ENCODE results near the gene ADCY7.

Gene ADCY7

GRCh38 chr16:50326264-50326663, 59.9 kb downstream of the ADCY7 start:
- ATAC-seq = no peak
- no peak for TF ChIP-seq ESRRG (CRISPR knock-in tag; IDR thresholded peaks at IDR 0.05)
- no peak for TF ChIP-seq TCF4 (CRISPR knock-in tag; IDR thresholded peaks at IDR 0.05; ENCODE audit: borderline replicate concordance)
- TF ChIP-seq ZNF70 (CRISPR knock-in tag; IDR thresholded peaks at IDR 0.05) = no peak
- TF ChIP-seq TSHZ2 (CRISPR knock-in tag; IDR thresholded peaks at IDR 0.05) = no peak
- no peak for TF ChIP-seq PPARA (CRISPR knock-in tag; IDR thresholded peaks at IDR 0.05; ENCODE audit: borderline replicate concordance)

GRCh38 chr16:50326835-50327465, 60.6 kb downstream of the ADCY7 start:
- peak; percentile 59 for ATAC-seq
- TF ChIP-seq SNAI2 (CRISPR knock-in tag; IDR thresholded peaks at IDR 0.05) (no peak), ARNTL (CRISPR knock-in tag; IDR thresholded peaks at IDR 0.05; ENCODE audit: borderline replicate concordance, low read depth) (no peak), GLIS3 (CRISPR knock-in tag; IDR thresholded peaks at IDR 0.05) (no peak), CREB5 (CRISPR knock-in tag; IDR thresholded peaks at IDR 0.05; ENCODE audit: low read depth) (no peak), ZNF70 (CRISPR knock-in tag; IDR thresholded peaks at IDR 0.05) (no peak), ZNF8 (CRISPR knock-in tag; IDR thresholded peaks at IDR 0.05) (no peak)

- TF ChIP-seq ISL1 (CRISPR knock-in tag; IDR thresholded peaks at IDR 0.05) = no peak
- no peak for TF ChIP-seq SNAI2 (CRISPR knock-in tag; IDR thresholded peaks at IDR 0.05)
- no peak for TF ChIP-seq POU6F1 (CRISPR knock-in tag; IDR thresholded peaks at IDR 0.05; ENCODE audit: borderline replicate concordance, low read depth)
- no peak for TF ChIP-seq ZFP30 (CRISPR knock-in tag; IDR thresholded peaks at IDR 0.05)
- no peak for TF ChIP-seq OSR1 (CRISPR knock-in tag; IDR thresholded peaks at IDR 0.05)
- no peak for TF ChIP-seq CSRNP3 (CRISPR knock-in tag; IDR thresholded peaks at IDR 0.05)
- ATAC-seq = no peak
Measured at GRCh38 chr16:50329446-50330189, 63.3 kb downstream of the ADCY7 start.

GRCh38 chr16:50331570-50331969, 65.2 kb downstream of the ADCY7 start:
- ATAC-seq = no peak
- TF ChIP-seq ZC3H10 (CRISPR knock-in tag; IDR thresholded peaks at IDR 0.05) (no peak), PPARA (CRISPR knock-in tag; IDR thresholded peaks at IDR 0.05; ENCODE audit: borderline replicate concordance) (no peak), ZFP3 (CRISPR knock-in tag; IDR thresholded peaks at IDR 0.05) (no peak), OSR1 (CRISPR knock-in tag; IDR thresholded peaks at IDR 0.05) (no peak), GLIS3 (CRISPR knock-in tag; IDR thresholded peaks at IDR 0.05) (no peak), CSRNP3 (CRISPR knock-in tag; IDR thresholded peaks at IDR 0.05) (no peak)

All from SK-N-SH treated with all-trans-retinoic acid at 6 μM for 48 hours (cell line).